ENCODE data around the gene CATSPER3. TPM values are rescaled to one million over a fixed set of nuclear protein-coding genes. Genes with fewer than 3 reads are reported as not detected.

CATSPER3 gene
- total RNA-seq, 1 donor from 2014 or later: 0.33 TPM

DNA sequence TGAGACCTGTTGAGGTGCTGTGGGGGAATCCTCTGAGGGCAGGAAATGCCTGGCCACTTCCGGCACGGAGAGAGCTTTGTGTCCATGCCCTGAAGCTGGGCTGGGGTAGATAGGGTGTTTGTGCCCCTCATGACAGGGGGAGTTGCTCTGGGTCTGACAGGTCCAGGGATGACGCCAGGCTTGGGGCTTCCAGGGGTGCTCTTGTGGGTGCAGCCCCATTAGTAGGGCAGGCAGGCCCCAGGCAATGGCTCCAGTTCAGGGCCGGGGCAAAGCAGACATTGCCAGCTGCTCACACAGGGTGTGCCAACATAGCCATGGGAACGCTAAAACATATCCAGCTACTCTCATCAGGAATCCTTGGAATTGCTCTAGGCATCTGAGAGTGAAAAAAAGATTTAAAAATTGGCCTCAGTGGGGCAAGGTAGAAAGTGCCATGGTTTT is 45.3 kb downstream of the CATSPER3 start:
- TF ChIP-seq, protein P1, sequence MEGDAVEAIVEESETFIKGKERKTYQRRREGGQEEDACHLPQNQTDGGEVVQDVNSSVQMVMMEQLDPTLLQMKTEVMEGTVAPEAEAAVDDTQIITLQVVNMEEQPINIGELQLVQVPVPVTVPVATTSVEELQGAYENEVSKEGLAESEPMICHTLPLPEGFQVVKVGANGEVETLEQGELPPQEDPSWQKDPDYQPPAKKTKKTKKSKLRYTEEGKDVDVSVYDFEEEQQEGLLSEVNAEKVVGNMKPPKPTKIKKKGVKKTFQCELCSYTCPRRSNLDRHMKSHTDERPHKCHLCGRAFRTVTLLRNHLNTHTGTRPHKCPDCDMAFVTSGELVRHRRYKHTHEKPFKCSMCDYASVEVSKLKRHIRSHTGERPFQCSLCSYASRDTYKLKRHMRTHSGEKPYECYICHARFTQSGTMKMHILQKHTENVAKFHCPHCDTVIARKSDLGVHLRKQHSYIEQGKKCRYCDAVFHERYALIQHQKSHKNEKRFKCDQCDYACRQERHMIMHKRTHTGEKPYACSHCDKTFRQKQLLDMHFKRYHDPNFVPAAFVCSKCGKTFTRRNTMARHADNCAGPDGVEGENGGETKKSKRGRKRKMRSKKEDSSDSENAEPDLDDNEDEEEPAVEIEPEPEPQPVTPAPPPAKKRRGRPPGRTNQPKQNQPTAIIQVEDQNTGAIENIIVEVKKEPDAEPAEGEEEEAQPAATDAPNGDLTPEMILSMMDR (IDR thresholded peaks at IDR 0.05; ENCODE audit: unreplicated experiment): no peak
- H3K27ac Mint-ChIP-seq (ENCODE audit: unreplicated experiment): no peak overlapping the region
- no peak overlapping the region for H3K4me3 Mint-ChIP-seq (ENCODE audit: unreplicated experiment)
- H3K36me3 Mint-ChIP-seq (ENCODE audit: low read depth, unreplicated experiment): peaks cover 6% of the 10 kb centered on the region
- no peaks in the 10 kb centered on the region for H3K9me3 Mint-ChIP-seq (ENCODE audit: unreplicated experiment)
- peaks cover 2% of the 10 kb centered on the region for H3K4me1 Mint-ChIP-seq (ENCODE audit: unreplicated experiment)
- no peak for DNase-seq (ENCODE audit: low spot score)
- H3K27me3 Mint-ChIP-seq (ENCODE audit: unreplicated experiment): peaks cover 9% of the 10 kb centered on the region

DNA sequence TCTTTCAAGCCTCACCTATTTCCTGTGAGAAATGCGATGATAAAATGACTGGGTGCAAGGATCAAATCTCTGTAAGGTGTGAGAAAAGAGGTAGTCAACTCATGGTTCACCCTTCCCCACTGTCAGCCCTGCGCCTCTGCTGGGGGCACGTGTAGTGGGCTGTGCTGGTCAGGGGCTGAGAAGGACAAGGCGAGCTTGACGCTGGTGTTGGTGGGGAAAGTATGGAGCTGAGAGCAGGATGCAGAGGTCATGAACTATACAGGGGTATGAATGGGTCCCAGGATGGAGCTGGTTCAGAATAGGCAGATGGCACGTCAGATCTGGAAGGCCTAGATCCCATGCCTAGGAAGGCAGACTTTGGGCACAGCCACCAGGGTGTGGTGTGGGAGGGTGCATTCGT is 45.7 kb downstream of the CATSPER3 start:
- Mint-ChIP-seq H3K4me3 (ENCODE audit: unreplicated experiment) (no peak overlapping the region), H3K36me3 (ENCODE audit: low read depth, unreplicated experiment) (peaks cover 6% of the 10 kb centered on the region), H3K27ac (ENCODE audit: unreplicated experiment) (no peak overlapping the region), H3K27me3 (ENCODE audit: unreplicated experiment) (peaks cover 11% of the 10 kb centered on the region), H3K9me3 (ENCODE audit: unreplicated experiment) (no peaks in the 10 kb centered on the region), H3K4me1 (ENCODE audit: unreplicated experiment) (peaks cover 2% of the 10 kb centered on the region)
- no peak for DNase-seq (ENCODE audit: low spot score)
- TF ChIP-seq, protein P1 (IDR thresholded peaks at IDR 0.05; ENCODE audit: unreplicated experiment): no peak

DNA sequence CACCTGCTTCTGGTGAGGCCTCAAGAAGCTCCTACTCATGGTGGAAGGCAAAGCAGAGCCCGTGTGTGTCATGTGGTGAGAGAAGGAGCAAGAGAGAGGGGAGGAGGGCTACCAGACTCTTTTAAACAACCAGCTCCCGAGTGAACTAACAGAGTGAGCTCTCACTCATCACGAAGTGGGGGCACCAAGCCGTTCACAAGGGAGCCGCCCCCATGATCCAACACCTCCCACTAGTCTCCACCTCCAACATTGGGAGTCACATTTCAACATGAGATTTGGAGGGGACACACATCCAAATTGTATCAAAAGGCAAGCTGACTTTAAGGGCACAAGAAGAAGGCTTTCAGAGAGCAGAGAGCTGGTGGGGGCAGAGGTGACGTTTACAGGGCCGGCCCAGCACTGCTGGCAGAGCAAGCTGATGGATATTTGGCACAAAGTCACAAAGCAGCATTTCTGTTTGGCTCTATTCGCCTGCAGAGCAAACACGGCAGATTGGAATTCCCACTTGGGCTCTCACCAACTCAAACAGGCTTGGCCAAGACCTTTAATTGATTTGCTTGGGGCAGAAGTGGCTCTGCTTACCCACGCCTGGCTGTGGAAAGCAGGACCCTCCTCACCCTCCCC is 46.4 kb downstream of the CATSPER3 start:
- Mint-ChIP-seq H3K27ac (ENCODE audit: unreplicated experiment) (no peak overlapping the region), H3K27me3 (ENCODE audit: unreplicated experiment) (peaks cover 11% of the 10 kb centered on the region), H3K4me1 (ENCODE audit: unreplicated experiment) (peaks cover 2% of the 10 kb centered on the region), H3K36me3 (ENCODE audit: low read depth, unreplicated experiment) (peaks cover 6% of the 10 kb centered on the region), H3K4me3 (ENCODE audit: unreplicated experiment) (no peak overlapping the region), H3K9me3 (ENCODE audit: unreplicated experiment) (no peaks in the 10 kb centered on the region)
- DNase-seq (ENCODE audit: low spot score): no peak
- TF ChIP-seq, protein P1 (IDR thresholded peaks at IDR 0.05; ENCODE audit: unreplicated experiment): no peak

DNA sequence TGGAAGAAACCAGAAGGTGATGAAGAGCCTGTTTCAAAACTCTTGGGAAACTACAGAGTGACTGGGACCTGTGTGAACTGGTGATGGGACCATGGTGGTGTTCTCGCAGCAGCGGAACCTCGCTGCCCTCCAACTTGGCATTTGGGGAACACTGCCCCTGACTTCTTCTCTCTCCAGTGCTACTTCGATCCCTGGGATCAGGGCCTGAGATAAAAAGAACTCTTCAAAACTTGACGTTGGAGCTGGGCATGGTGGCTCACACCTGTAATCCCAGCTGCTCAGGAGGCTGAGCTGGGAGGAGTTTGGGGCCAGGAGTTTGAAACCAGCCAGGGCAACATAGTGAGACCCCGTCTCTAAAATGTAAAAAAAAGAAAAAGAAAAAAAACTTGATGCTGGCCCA is 48.2 kb downstream of the CATSPER3 start:
- TF ChIP-seq, protein P1 (IDR thresholded peaks at IDR 0.05; ENCODE audit: unreplicated experiment): no peak
- no peaks in the 10 kb centered on the region for H3K9me3 Mint-ChIP-seq (ENCODE audit: unreplicated experiment)
- H3K27ac Mint-ChIP-seq (ENCODE audit: unreplicated experiment): no peak overlapping the region
- peaks cover 6% of the 10 kb centered on the region for H3K36me3 Mint-ChIP-seq (ENCODE audit: low read depth, unreplicated experiment)
- H3K4me1 Mint-ChIP-seq (ENCODE audit: unreplicated experiment): peaks cover 2% of the 10 kb centered on the region
- no peak overlapping the region for H3K4me3 Mint-ChIP-seq (ENCODE audit: unreplicated experiment)
- no peak for DNase-seq (ENCODE audit: low spot score)
- peaks cover 11% of the 10 kb centered on the region for H3K27me3 Mint-ChIP-seq (ENCODE audit: unreplicated experiment)

DNA sequence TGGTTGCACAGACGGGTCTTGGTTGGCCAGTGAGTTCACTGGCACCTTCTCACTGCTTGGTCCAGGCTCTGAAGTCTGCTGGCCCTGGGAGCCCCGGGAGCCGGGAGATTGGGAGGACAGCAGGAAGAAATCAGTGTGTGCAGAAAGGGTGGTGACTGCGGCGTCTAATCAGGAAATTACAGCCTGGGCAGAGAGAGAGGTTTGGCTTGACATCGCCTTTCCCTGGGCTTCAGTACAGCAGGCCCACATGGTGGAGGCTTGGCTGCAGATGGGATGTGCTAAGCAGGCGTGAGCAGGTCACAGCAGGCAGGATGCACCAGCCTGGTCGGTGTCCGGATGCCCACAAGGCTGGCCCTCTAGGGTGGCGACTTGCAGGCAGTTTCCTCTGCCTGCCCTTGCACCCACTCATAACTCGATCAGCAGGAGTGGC is 49.2 kb downstream of the CATSPER3 start:
- no peak overlapping the region for H3K27ac Mint-ChIP-seq (ENCODE audit: unreplicated experiment)

More for the DNA sequence above, 49.2 kb downstream of the CATSPER3 start:
- TF ChIP-seq, protein P1 (IDR thresholded peaks at IDR 0.05; ENCODE audit: unreplicated experiment): no peak
- Mint-ChIP-seq H3K36me3 (ENCODE audit: low read depth, unreplicated experiment) (peaks cover 6% of the 10 kb centered on the region), H3K4me1 (ENCODE audit: unreplicated experiment) (peaks cover 2% of the 10 kb centered on the region), H3K9me3 (ENCODE audit: unreplicated experiment) (no peaks in the 10 kb centered on the region), H3K4me3 (ENCODE audit: unreplicated experiment) (no peak overlapping the region), H3K27me3 (ENCODE audit: unreplicated experiment) (peaks cover 11% of the 10 kb centered on the region)
- no peak for DNase-seq (ENCODE audit: low spot score)
